SU-DHL-6 (cell line): ENCODE results near the gene DRD4.

Experiments
- H2AFZ ChIP-seq: fragments of 200-600 bp; sonication (generic); 2 replicates; pipeline ENCODE4 v1.6.1; 2014; ENCODE audit warnings: low read depth, mild to moderate bottlenecking, moderate library complexity, mixed read lengths, antibody characterized with exemption, low read length; ENCODE audit not compliant: severe bottlenecking
- H3F3A ChIP-seq: fragments of 200-600 bp; shearing (Covaris generic); 2 replicates; pipeline ENCODE4 v1.6.0; 2016; ENCODE audit warnings: antibody characterized with exemption, mild to moderate bottlenecking; ENCODE audit not compliant: insufficient read depth
- H3K27ac ChIP-seq: fragments of 200-600 bp; sonication (generic); 2 replicates; pipeline ENCODE4 v1.5.1; 2016; ENCODE audit warnings: low read depth, mild to moderate bottlenecking, low read length, moderate library complexity, mixed read lengths
- H3K27me3 ChIP-seq: fragments of 200-600 bp; sonication (generic), shearing (Covaris generic); 2 replicates; pipeline ENCODE4 v1.6.0; 2014; ENCODE audit warnings: mild to moderate bottlenecking, low read length
- H3K36me3 ChIP-seq: fragments of 200-600 bp; sonication (generic); 2 replicates; pipeline ENCODE4 v1.6.1; 2014; ENCODE audit warnings: mild to moderate bottlenecking, low read length, mixed read lengths
- H3K4me2 ChIP-seq: fragments of 300-600, 200-600 bp; shearing (Covaris generic), sonication (generic); 2 replicates; pipeline ENCODE4 v1.6.0; 2014; ENCODE audit warnings: low read length, low read depth, mild to moderate bottlenecking; ENCODE audit not compliant: poor library complexity, severe bottlenecking
- H3K4me3 ChIP-seq: fragments of 200-600 bp; sonication (generic); 2 replicates; pipeline ENCODE4 v1.5.1; 2014; ENCODE audit warnings: antibody characterized with exemption, low read length, mild to moderate bottlenecking, mixed read lengths; ENCODE audit not compliant: insufficient read depth, poor library complexity, severe bottlenecking
- H3K79me2 ChIP-seq: fragments of 200-600 bp; sonication (generic); 2 replicates; pipeline ENCODE4 v1.6.1; 2014; ENCODE audit warnings: mild to moderate bottlenecking, low read length, moderate library complexity; ENCODE audit not compliant: insufficient read depth
- H3K9ac ChIP-seq: fragments of 200-600 bp; sonication (generic); 2 replicates; pipeline ENCODE4 v1.7.0; 2014; ENCODE audit warnings: mild to moderate bottlenecking, low read length
- H3K9me2 ChIP-seq: fragments of 200-600 bp; sonication (generic); replicated peaks from 2 replicates; pipeline ENCODE4 v1.6.1; 2014; ENCODE audit warnings: low read length; ENCODE audit not compliant: insufficient read depth
- H3K9me3 ChIP-seq: fragments of 200-600 bp; sonication (generic); 2 replicates; pipeline ENCODE4 v1.6.1; 2014; ENCODE audit warnings: low read length, mixed read lengths; ENCODE audit not compliant: insufficient read depth
- H4K20me1 ChIP-seq: fragments of 200-600 bp; sonication (generic); 2 replicates; pipeline ENCODE4 v1.6.1; 2014; ENCODE audit warnings: low read depth, mild to moderate bottlenecking, antibody characterized with exemption, low read length, moderate library complexity, mixed read lengths
- EZH2phosphoT487 ChIP-seq: fragments of 200-600 bp; sonication (generic), shearing (Covaris generic); conservative IDR thresholded peaks from 2 replicates; pipeline ENCODE4 v1.6.1; 2018; ENCODE audit warnings: mild to moderate bottlenecking, antibody characterized with exemption, low read length, moderate library complexity, mixed read lengths
- TF ChIP-seq, protein P1 (sequence below): fragments of 200-600 bp; sonication (generic); IDR thresholded peaks from one replicate; pipeline ENCODE4 v1.5.1; 2017; ENCODE audit warnings: antibody characterized with exemption, mild to moderate bottlenecking, low read length, moderate library complexity; ENCODE audit not compliant: insufficient read depth, poor library complexity, severe bottlenecking

DRD4 gene

DNA sequence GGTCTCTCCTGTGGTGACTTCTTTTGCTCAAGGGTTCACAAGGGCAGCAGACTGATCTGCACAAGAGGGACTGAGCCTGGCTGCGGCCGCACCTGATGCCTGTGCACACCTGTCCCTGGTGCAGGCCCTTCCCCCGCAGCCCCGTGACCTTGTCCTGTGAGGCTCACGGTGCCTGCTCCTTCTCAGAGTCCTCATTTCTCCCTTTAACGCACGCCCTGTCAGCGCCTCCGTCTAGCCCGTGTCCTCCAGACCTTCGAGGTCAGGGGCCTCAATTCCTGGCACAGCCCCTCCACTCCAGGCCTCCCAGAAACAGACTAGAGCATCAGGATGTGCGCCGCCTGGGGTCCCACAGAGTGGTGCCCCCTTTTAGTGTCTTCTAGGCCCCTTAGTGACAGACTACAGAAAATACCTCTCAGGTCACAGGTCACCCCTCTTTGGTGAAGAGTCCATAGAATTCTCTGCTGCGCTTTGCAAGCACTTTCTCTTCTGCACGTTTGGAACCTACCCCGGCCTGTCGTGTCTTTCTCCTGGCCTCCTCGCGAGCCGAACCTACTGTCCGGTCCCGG lies 1.0 kb upstream of the DRD4 start:
- Histone ChIP-seq H3K9ac (no peak overlapping the region), H2AFZ (no peak overlapping the region), H3F3A (no peaks in the 10 kb centered on the region), H3K9me2 (no peaks in the 10 kb centered on the region), H3K4me3 (no peak overlapping the region), H3K9me3 (no peaks in the 10 kb centered on the region), H3K79me2 (no peaks in the 10 kb centered on the region), H3K36me3 (no peaks in the 10 kb centered on the region), H3K27ac (no peak overlapping the region), H3K27me3 (no peaks in the 10 kb centered on the region), H4K20me1 (no peaks in the 10 kb centered on the region), H3K4me2 (no peak overlapping the region)
- no peak for TF ChIP-seq EZH2phosphoT487

DNA sequence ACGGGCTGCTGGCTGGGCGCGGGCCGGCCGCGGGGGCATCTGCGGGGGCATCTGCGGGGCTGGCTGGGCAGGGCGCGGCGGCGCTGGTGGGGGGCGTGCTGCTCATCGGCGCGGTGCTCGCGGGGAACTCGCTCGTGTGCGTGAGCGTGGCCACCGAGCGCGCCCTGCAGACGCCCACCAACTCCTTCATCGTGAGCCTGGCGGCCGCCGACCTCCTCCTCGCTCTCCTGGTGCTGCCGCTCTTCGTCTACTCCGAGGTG lies 194 bp downstream of the DRD4 start:
- Histone ChIP-seq H3K27me3 (no peaks in the 10 kb centered on the region), H3F3A (no peaks in the 10 kb centered on the region), H3K9me3 (no peaks in the 10 kb centered on the region), H3K9me2 (no peaks in the 10 kb centered on the region), H3K4me2 (no peak overlapping the region), H3K36me3 (no peaks in the 10 kb centered on the region), H3K79me2 (no peaks in the 10 kb centered on the region), H3K9ac (no peak overlapping the region), H3K4me3 (no peak overlapping the region), H2AFZ (no peak overlapping the region), H3K27ac (no peak overlapping the region), H4K20me1 (no peaks in the 10 kb centered on the region)
- no peak for TF ChIP-seq EZH2phosphoT487
- TF ChIP-seq, protein P1, sequence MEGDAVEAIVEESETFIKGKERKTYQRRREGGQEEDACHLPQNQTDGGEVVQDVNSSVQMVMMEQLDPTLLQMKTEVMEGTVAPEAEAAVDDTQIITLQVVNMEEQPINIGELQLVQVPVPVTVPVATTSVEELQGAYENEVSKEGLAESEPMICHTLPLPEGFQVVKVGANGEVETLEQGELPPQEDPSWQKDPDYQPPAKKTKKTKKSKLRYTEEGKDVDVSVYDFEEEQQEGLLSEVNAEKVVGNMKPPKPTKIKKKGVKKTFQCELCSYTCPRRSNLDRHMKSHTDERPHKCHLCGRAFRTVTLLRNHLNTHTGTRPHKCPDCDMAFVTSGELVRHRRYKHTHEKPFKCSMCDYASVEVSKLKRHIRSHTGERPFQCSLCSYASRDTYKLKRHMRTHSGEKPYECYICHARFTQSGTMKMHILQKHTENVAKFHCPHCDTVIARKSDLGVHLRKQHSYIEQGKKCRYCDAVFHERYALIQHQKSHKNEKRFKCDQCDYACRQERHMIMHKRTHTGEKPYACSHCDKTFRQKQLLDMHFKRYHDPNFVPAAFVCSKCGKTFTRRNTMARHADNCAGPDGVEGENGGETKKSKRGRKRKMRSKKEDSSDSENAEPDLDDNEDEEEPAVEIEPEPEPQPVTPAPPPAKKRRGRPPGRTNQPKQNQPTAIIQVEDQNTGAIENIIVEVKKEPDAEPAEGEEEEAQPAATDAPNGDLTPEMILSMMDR = no peak

DNA sequence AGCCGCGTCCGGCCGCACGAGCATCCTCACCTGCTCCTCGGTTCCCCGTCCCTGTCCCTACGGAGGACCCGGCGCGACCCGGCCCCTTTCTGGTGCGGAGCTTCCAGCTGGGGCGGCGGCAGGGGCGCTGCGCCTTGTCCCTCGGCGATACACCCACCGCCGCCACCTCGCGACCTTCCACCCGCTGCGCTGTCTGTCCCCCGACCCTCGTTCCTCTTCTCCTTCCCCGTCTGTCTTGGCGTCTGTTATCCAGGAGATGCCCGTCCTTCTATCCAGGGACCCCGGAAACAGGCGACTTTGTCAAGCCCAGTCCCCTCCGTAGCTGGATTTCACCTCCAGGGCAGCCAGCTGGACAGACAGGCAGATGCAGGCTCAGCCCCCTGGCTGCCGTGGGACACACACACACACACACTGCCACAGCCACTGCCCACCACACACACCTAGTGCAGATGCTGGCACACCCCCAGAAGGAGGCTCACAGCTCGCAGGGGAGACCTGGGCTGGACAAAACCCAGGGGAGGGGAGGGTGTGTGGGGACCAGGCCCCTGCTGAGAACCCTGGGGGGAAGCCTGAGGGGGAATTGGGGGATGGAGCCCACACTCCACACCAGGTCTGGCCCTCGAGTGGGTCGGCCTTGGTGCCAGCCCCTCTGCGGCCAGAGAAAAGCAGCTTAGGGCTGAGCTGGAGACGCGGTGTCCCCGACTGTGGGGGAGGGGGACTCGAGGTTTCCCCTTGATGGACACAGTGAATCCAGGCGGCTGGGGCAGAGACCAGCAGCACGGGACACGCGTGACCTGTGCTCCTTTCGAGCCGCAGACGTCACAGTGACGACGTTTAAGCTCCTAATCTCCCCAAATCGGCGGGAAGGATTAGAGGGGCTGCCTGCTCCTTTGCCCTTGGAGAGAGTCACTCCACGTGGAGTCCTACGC lies 788 bp downstream of the DRD4 start:
- TF ChIP-seq, protein P1 = no peak
- TF ChIP-seq EZH2phosphoT487 = no peak
- Histone ChIP-seq H3K79me2 (no peaks in the 10 kb centered on the region), H3K27me3 (no peaks in the 10 kb centered on the region), H4K20me1 (no peaks in the 10 kb centered on the region), H3F3A (no peaks in the 10 kb centered on the region), H3K9ac (no peak overlapping the region), H3K4me2 (no peak overlapping the region), H3K9me2 (no peaks in the 10 kb centered on the region), H3K36me3 (no peaks in the 10 kb centered on the region), H3K4me3 (no peak overlapping the region), H3K9me3 (no peaks in the 10 kb centered on the region), H2AFZ (no peak overlapping the region), H3K27ac (no peak overlapping the region)
